ENCODE data around the gene RAPGEF2. TPM values are rescaled to one million over a fixed set of nuclear protein-coding genes. Genes with fewer than 3 reads are reported as not detected.

RAPGEF2 gene, protein sequence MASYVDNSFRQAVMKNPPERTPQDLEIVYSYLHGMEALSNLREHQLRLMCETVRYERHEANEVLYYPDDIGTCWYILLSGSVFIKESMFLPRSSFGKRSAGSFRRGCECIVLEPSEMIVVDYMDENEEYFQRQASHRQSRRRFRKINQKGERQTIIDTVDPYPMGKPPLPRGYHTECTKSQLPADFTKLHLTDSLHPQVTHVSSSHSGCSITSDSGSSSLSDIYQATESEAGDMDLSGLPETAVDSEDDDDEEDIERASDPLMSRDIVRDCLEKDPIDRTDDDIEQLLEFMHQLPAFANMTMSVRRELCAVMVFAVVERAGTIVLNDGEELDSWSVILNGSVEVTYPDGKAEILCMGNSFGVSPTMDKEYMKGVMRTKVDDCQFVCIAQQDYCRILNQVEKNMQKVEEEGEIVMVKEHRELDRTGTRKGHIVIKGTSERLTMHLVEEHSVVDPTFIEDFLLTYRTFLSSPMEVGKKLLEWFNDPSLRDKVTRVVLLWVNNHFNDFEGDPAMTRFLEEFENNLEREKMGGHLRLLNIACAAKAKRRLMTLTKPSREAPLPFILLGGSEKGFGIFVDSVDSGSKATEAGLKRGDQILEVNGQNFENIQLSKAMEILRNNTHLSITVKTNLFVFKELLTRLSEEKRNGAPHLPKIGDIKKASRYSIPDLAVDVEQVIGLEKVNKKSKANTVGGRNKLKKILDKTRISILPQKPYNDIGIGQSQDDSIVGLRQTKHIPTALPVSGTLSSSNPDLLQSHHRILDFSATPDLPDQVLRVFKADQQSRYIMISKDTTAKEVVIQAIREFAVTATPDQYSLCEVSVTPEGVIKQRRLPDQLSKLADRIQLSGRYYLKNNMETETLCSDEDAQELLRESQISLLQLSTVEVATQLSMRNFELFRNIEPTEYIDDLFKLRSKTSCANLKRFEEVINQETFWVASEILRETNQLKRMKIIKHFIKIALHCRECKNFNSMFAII (N-terminal part only)
- 46.9 and 68.0 TPM in 2 replicates for total RNA-seq

DNA sequence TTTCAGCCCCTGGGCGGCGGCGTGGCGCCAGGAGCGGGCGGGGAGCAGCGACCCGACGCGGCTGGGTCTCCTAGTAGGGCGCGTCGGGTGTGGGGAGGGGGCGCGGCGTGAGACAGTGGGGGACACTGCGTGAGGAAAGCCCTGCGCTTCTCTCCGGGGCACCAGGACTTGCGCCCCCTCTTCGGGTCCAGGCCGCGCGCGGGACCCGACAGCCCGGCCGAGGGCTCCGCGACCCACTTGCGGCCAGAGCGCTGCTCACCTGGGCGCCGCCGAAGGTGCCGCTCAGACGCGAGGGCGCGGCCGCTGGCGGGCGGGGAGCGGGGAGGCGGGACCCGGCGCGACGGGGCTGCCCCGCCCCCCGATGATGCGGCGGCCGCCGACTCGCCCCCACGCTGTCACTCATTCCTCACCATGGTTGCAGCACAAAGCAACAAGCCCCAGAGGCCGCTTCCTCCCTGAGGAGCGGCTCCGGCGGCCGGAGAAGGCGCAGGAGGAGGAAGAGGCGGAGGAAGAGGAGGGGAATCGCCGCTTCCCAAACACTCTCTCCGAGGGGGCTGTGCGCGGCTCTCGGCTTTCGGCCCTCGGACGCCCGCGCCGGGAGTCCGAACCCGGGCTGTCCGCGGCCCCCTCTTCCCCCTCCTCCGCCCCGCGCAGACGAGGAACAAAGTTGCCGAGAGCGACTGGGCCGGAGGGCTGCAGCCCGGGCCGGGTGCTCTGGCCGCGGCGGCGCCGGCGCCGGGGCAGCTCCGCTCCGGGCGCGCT lies at the start of gene RAPGEF2:
Gene RAPGEF2, plus strand, starts transcription at position 458 of the 762 bp plus-strand sequence. CDS start 1,084 bp downstream, outside the sequence.

